Panc1 (cell line): ENCODE results near the gene HSPD1. TPM values are rescaled to one million over a fixed set of nuclear protein-coding genes. Genes with fewer than 3 reads are reported as not detected.

Source experiments
- ATAC-seq: fragments of 200-7000 bp; cut with Tn5 transposase; 2 replicates; pipeline ENCODE4 v1.9.1; 2020; ENCODE audit warnings: mild to moderate bottlenecking, moderate library complexity
- BruUV-seq: library from RNA; stranded (reverse); fragments of 400-500 nt; replicated peaks from 2 replicates; lab custom pipeline; 2021; lab: Mats Ljungman, UMichigan
- CTCF ChIA-PET: fragments of 300-600 bp; sonication (Branson Sonifier 250); formaldehyde crosslinking; loops from one replicate; lab custom pipeline; 2022; ENCODE audit warnings: antibody characterized with exemption; lab: Charles Lee
- POLR2A ChIA-PET: fragments of 300-600 bp; sonication (Branson Sonifier 250); formaldehyde crosslinking; loops from one replicate; lab custom pipeline; 2022; ENCODE audit warnings: antibody characterized with exemption; lab: Charles Lee
- DNase-seq: peaks from one replicate; pipeline ENCODE4 v3.0.0-alpha.2; 2010; ENCODE audit warnings: low read depth, low spot score
- H3K27ac ChIP-seq: 2 replicates; pipeline ENCODE4 v1.5.1; 2011; ENCODE audit warnings: mild to moderate bottlenecking, low read length, inconsistent platforms
- H3K27me3 ChIP-seq: fragments of 200-500 bp; sonication (Bioruptor generic); 2 replicates; pipeline ENCODE4 v1.6.0; 2014; ENCODE audit warnings: low read length, inconsistent platforms; ENCODE audit not compliant: control insufficient read depth, insufficient read depth
- H3K36me3 ChIP-seq: fragments of 200-500 bp; sonication (Bioruptor generic); 2 replicates; pipeline ENCODE4 v1.5.1; 2014; ENCODE audit warnings: inconsistent platforms, mild to moderate bottlenecking, low read length, moderate library complexity; ENCODE audit not compliant: control insufficient read depth, insufficient read depth
- H3K4me1 ChIP-seq: 2 replicates; pipeline ENCODE4 v1.5.1; 2011; ENCODE audit warnings: inconsistent platforms, mild to moderate bottlenecking, low read length, moderate library complexity; ENCODE audit not compliant: control insufficient read depth, insufficient read depth
- H3K4me3 ChIP-seq, 2 experiments: 2 replicates each; pipeline ENCODE4 v1.5.1; 2011 to 2012; ENCODE audit warnings: low read depth in 2 of 2, low read length in 2 of 2, mild to moderate bottlenecking in 2 of 2, inconsistent platforms in 1 of 2, moderate library complexity in 1 of 2
- H3K9me3 ChIP-seq: fragments of 200-500 bp; sonication (Bioruptor generic); 2 replicates; pipeline ENCODE4 v1.5.1; 2014; ENCODE audit warnings: low read depth, mild to moderate bottlenecking, inconsistent platforms, low read length, moderate library complexity; ENCODE audit not compliant: control insufficient read depth, insufficient read depth
- POLR2AphosphoS5 ChIP-seq: IDR thresholded peaks from 2 replicates; pipeline ENCODE4 v1.6.1; 2012; ENCODE audit warnings: mild to moderate bottlenecking, low read depth, low read length, moderate library complexity
- SIN3A ChIP-seq: IDR thresholded peaks from 2 replicates; pipeline ENCODE4 v1.6.1; 2012; ENCODE audit warnings: low read depth, mild to moderate bottlenecking, low read length, moderate library complexity, borderline replicate concordance; ENCODE audit not compliant: insufficient read depth
- TCF7L2 ChIP-seq: IDR thresholded peaks from 2 replicates; pipeline ENCODE4 v1.6.1; 2011; ENCODE audit warnings: mild to moderate bottlenecking, low read depth, low read length, inconsistent platforms
- in situ Hi-C: cut with HindIII; loops from 2 replicates; pipeline ENCODE4 v1.10.0; 2016; ENCODE audit warnings: low sequenced_read_pairs, low pct_unique_long_range_greater_than_20kb
- intact Hi-C: fragments of 100-400 bp; cut with micrococcal nuclease; formaldehyde crosslinking; loops from one replicate; pipeline ENCODE4 v1.10.0; 2022; ENCODE audit not compliant: unreplicated experiment
- total RNA-seq: library from RNA; stranded (reverse); gene quantifications from one replicate; pipeline ENCODE4 v1.2.1, GENCODE V29; 2021; ENCODE audit not compliant: unreplicated experiment
- TF ChIP-seq, protein P1 (sequence below), 2 experiments: IDR thresholded peaks; 2 replicates each; pipeline ENCODE4 v1.6.1; 2011 to 2012; ENCODE audit warnings: low read depth in 2 of 2, control low read depth in 1 of 2, low read length in 1 of 2, mild to moderate bottlenecking in 1 of 2, moderate library complexity in 1 of 2; ENCODE audit not compliant: insufficient read depth in 1 of 2
- TF ChIP-seq, protein P2 (sequence below): fragments of 450-650 bp; IDR thresholded peaks from 2 replicates; pipeline ENCODE4 v1.5.1; 2017; ENCODE audit warnings: mild to moderate bottlenecking

Gene HSPD1
- total RNA-seq, 1 experiment from 2014 or later = 553 TPM

DNA sequence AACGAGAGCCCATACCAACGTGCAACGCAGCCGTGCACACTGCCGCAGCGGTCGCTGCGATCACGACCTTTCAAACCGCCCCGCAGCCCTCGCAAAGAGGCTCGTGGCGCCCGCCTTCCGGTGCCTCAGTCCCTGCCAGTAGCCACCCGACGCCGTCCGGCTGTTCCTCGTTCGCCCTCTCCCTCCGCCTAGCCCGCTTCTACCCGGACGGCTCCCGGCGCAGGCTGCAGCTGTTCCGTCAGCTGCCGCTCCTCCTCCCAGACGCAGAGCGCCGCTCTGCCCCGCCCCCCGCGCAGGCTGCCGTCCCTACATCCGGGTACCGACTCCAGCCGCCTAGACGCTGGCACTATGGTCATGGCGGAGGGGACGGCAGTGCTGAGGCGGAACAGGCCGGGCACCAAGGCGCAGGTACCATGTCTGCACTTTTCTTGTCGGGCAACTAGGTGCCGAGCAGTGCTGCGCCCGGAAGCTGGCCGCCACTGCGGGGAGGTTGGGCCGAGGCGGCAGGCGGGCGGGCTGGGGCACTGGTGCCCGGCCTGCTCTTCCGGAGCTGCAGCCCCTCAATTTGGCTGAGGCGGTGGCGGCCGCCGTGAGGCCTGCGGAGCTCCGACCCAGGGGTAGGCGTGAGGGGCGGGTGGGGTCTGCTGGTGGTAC is 16.2 kb upstream of the HSPD1 start, which contains the start of gene MOB4:
Gene MOB4, plus strand, starts transcription at position 328 of the 654 bp plus-strand sequence. Its CDS starts 21 bp downstream, at position 349.
- H3K27me3 ChIP-seq = no peaks in the 10 kb centered on the region
- H3K36me3 ChIP-seq = peaks cover 5% of the 10 kb centered on the region
- TF ChIP-seq, protein P1, sequence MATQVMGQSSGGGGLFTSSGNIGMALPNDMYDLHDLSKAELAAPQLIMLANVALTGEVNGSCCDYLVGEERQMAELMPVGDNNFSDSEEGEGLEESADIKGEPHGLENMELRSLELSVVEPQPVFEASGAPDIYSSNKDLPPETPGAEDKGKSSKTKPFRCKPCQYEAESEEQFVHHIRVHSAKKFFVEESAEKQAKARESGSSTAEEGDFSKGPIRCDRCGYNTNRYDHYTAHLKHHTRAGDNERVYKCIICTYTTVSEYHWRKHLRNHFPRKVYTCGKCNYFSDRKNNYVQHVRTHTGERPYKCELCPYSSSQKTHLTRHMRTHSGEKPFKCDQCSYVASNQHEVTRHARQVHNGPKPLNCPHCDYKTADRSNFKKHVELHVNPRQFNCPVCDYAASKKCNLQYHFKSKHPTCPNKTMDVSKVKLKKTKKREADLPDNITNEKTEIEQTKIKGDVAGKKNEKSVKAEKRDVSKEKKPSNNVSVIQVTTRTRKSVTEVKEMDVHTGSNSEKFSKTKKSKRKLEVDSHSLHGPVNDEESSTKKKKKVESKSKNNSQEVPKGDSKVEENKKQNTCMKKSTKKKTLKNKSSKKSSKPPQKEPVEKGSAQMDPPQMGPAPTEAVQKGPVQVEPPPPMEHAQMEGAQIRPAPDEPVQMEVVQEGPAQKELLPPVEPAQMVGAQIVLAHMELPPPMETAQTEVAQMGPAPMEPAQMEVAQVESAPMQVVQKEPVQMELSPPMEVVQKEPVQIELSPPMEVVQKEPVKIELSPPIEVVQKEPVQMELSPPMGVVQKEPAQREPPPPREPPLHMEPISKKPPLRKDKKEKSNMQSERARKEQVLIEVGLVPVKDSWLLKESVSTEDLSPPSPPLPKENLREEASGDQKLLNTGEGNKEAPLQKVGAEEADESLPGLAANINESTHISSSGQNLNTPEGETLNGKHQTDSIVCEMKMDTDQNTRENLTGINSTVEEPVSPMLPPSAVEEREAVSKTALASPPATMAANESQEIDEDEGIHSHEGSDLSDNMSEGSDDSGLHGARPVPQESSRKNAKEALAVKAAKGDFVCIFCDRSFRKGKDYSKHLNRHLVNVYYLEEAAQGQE (IDR thresholded peaks at IDR 0.05; ENCODE audit: insufficient read depth in 1 of 2, low read depth in 2 of 2, low read length in 1 of 2) = peak in 1 of 2 experiments; percentile 45; a peak in 1 of 4 replicates
- TF ChIP-seq POLR2AphosphoS5 (peak; percentile 97), TCF7L2 (peak; percentile 75; the same call in 1 of the 2 replicates), SIN3A (peak; percentile 92; the same call in 1 of the 2 replicates)
- TF ChIP-seq, protein P2, sequence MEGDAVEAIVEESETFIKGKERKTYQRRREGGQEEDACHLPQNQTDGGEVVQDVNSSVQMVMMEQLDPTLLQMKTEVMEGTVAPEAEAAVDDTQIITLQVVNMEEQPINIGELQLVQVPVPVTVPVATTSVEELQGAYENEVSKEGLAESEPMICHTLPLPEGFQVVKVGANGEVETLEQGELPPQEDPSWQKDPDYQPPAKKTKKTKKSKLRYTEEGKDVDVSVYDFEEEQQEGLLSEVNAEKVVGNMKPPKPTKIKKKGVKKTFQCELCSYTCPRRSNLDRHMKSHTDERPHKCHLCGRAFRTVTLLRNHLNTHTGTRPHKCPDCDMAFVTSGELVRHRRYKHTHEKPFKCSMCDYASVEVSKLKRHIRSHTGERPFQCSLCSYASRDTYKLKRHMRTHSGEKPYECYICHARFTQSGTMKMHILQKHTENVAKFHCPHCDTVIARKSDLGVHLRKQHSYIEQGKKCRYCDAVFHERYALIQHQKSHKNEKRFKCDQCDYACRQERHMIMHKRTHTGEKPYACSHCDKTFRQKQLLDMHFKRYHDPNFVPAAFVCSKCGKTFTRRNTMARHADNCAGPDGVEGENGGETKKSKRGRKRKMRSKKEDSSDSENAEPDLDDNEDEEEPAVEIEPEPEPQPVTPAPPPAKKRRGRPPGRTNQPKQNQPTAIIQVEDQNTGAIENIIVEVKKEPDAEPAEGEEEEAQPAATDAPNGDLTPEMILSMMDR = no peak
- POLR2A ChIA-PET = no interaction called here
- ATAC-seq = peak; percentile 98
- CTCF ChIA-PET = interaction anchor here (0.5 kb wide), 1 partner anchor 102 kb away, joined by 3 read pairs; no protein-coding TSS in a partner anchor
- H3K9me3 ChIP-seq = peaks cover 2% of the 10 kb centered on the region; the same call in 1 of the 2 replicates
- in situ Hi-C loops (no loop called here), intact Hi-C loops (no loop called here)
- peak within 1 kb of the TSS; percentile 95 for H3K27ac ChIP-seq
- DNase-seq = peak; percentile 47
- H3K4me3 ChIP-seq = peak within 1 kb of the TSS; percentile 77 to 86
- no TSS peak for BruUV-seq
- peaks cover 12% of the 10 kb centered on the region for H3K4me1 ChIP-seq

DNA sequence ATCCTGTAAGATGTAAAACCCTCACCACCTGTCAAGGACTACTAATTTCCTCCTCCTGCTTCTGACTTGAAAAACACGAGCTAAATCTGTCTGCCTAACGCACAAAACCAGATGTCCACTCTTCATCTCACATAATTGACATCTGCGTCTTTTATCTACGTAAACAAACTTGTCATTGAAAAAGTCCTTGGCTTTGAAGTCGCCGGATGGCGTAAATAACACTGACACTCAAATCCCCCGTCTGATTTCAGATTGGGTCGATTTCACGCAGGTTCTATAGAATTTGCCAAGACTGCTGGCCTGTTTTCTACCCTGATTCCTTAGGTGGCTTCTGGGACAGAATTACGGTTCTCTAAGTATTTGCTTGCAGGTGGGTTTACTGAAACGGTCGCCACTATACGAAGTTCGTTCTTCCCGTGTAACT is 15.7 kb upstream of the HSPD1 start:
- H3K36me3 ChIP-seq = peaks cover 5% of the 10 kb centered on the region
- peaks cover 12% of the 10 kb centered on the region for H3K4me1 ChIP-seq
- H3K4me3 ChIP-seq = peak overlapping the region; percentile 77 to 86
- intact Hi-C loops (no loop called here), in situ Hi-C loops (no loop called here)
- ChIA-PET POLR2A (no interaction called here), CTCF (interaction anchor here (0.5 kb wide), 1 partner anchor 103 kb away, joined by 3 read pairs; no protein-coding TSS in a partner anchor)
- ATAC-seq (no peak), DNase-seq (no peak)
- H3K9me3 ChIP-seq = no peaks in the 10 kb centered on the region
- H3K27me3 ChIP-seq = no peaks in the 10 kb centered on the region
- TF ChIP-seq TCF7L2 (peak; percentile 94), SIN3A (no peak)
- BruUV-seq = no TSS peak
- H3K27ac ChIP-seq = peak overlapping the region; percentile 95
